Measurements from ENCODE around the gene ZER1. TPM values are rescaled to one million over a fixed set of nuclear protein-coding genes. Genes with fewer than 3 reads are reported as not detected.

ZER1 gene
- polyA plus RNA-seq, 1 donor from 2014 or later: 30.6 TPM

DNA sequence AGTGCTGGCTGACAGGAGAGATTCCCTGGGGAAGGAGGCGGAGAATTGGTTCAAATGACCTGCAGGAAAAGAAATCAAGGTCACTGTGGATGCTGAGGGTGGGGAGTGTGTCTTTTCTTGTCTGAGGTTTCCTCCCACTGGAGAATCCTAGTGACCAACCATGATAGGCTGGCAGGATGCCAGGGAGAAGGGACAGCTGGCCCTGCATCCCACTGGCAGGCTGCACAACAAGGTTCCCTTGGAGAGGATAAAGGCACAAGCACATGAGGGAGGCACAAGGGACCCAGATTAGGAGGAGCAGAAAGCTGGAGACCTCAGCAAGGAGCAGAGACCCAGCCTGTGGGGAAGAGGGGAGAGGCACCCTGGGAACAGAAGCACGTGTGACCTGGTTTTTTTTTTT, 36.4 kb downstream of the ZER1 start:
- H3K27ac ChIP-seq (ENCODE audit: low read length): no peak overlapping the region
- H3K9ac ChIP-seq (ENCODE audit: low read length): no peak overlapping the region
- H3F3A ChIP-seq (ENCODE audit: insufficient read depth, low read length, poor library complexity, severe bottlenecking): no peaks in the 10 kb centered on the region
- no peaks in the 10 kb centered on the region for H3K27me3 ChIP-seq (ENCODE audit: insufficient read depth, low read depth, low read length)
- TF ChIP-seq EP300 (conservative IDR thresholded peaks at IDR 0.05; ENCODE audit: poor library complexity, severe bottlenecking) (no peak), EZH2 (IDR thresholded peaks at IDR 0.05; ENCODE audit: borderline replicate concordance, insufficient read depth, low read length, poor library complexity, severe bottlenecking) (no peak)
- no peaks in the 10 kb centered on the region for H3K9me2 ChIP-seq (ENCODE audit: insufficient read depth, low read length)
- no peaks in the 10 kb centered on the region for H4K20me1 ChIP-seq (ENCODE audit: insufficient read depth)
- H3K4me2 ChIP-seq (ENCODE audit: low read length): no peak overlapping the region
- no peaks in the 10 kb centered on the region for H3K79me2 ChIP-seq (replicated peaks; ENCODE audit: insufficient read depth, low read length)
- H2AFZ ChIP-seq (ENCODE audit: low read depth, low read length): no peak overlapping the region
- no peaks in the 10 kb centered on the region for H3K9me3 ChIP-seq (ENCODE audit: low read length)
- H3K36me3 ChIP-seq (ENCODE audit: insufficient read depth, low read length): no peaks in the 10 kb centered on the region
- no peak overlapping the region for H3K4me3 ChIP-seq (ENCODE audit: low read length)

DNA sequence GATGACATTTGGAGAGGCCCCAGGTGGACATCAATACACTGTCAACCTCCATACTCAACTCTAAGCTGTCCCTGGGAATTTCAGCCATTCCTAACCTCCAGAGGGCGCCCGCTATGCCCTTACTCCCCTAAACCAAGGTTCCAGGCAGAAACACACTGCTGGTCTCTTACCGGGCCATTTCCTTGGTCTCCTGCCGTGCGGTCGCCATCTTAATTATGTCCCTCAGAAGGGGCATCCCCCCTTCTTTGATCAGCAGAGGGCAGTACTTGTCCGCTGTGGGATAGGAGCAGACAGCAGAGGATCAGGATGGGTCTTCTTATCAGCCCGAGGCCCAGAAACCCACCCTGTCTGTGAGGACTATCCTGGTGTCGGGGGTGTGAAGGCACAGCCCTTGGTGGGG, 38.5 kb downstream of the ZER1 start:
- H3K36me3 ChIP-seq (ENCODE audit: insufficient read depth, low read length): no peaks in the 10 kb centered on the region
- no peaks in the 10 kb centered on the region for H3K9me3 ChIP-seq (ENCODE audit: low read length)
- no peak overlapping the region for H2AFZ ChIP-seq (ENCODE audit: low read depth, low read length)
- H3K9ac ChIP-seq (ENCODE audit: low read length): no peak overlapping the region
- H4K20me1 ChIP-seq (ENCODE audit: insufficient read depth): no peaks in the 10 kb centered on the region
- H3K4me3 ChIP-seq (ENCODE audit: low read length): no peak overlapping the region
- H3F3A ChIP-seq (ENCODE audit: insufficient read depth, low read length, poor library complexity, severe bottlenecking): no peaks in the 10 kb centered on the region
- no peaks in the 10 kb centered on the region for H3K27me3 ChIP-seq (ENCODE audit: insufficient read depth, low read depth, low read length)
- H3K79me2 ChIP-seq (replicated peaks; ENCODE audit: insufficient read depth, low read length): no peaks in the 10 kb centered on the region
- TF ChIP-seq, protein P1, sequence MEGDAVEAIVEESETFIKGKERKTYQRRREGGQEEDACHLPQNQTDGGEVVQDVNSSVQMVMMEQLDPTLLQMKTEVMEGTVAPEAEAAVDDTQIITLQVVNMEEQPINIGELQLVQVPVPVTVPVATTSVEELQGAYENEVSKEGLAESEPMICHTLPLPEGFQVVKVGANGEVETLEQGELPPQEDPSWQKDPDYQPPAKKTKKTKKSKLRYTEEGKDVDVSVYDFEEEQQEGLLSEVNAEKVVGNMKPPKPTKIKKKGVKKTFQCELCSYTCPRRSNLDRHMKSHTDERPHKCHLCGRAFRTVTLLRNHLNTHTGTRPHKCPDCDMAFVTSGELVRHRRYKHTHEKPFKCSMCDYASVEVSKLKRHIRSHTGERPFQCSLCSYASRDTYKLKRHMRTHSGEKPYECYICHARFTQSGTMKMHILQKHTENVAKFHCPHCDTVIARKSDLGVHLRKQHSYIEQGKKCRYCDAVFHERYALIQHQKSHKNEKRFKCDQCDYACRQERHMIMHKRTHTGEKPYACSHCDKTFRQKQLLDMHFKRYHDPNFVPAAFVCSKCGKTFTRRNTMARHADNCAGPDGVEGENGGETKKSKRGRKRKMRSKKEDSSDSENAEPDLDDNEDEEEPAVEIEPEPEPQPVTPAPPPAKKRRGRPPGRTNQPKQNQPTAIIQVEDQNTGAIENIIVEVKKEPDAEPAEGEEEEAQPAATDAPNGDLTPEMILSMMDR (IDR thresholded peaks at IDR 0.05; ENCODE audit: poor library complexity, severe bottlenecking): peak; percentile 72
- peak; percentile 60 for TF ChIP-seq RAD21 (conservative IDR thresholded peaks at IDR 0.05)
- TF ChIP-seq SMC3 (conservative IDR thresholded peaks at IDR 0.05; ENCODE audit: poor library complexity): peak; percentile 70
- TF ChIP-seq MXI1 (conservative IDR thresholded peaks at IDR 0.05; ENCODE audit: poor library complexity, severe bottlenecking): no peak
- no peak overlapping the region for H3K4me2 ChIP-seq (ENCODE audit: low read length)
- H3K9me2 ChIP-seq (ENCODE audit: insufficient read depth, low read length): no peaks in the 10 kb centered on the region
- no peak overlapping the region for H3K27ac ChIP-seq (ENCODE audit: low read length)

DNA sequence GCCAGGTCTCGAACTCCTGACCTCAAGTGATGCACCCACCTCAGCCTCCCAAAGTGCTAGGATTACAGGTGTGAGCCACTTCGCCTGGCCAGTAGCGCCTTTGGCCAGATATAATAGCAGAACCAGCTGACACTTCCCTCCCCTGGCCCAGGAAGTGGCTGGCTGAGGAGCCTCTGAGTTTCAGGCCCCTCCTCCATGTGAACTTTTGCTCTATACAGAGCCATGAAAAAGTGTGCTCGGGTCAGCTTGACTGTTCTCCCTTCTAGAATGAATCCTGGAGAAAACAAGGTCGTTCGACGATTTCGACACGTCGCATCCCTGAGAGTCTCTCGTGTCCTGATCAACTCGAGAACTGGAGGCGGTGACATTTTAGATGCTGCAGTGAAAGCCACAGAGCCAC, 39.2 kb downstream of the ZER1 start:
- Histone ChIP-seq H3K36me3 (ENCODE audit: insufficient read depth, low read length) (no peaks in the 10 kb centered on the region), H3K79me2 (replicated peaks; ENCODE audit: insufficient read depth, low read length) (no peaks in the 10 kb centered on the region), H4K20me1 (ENCODE audit: insufficient read depth) (no peaks in the 10 kb centered on the region), H3K27me3 (ENCODE audit: insufficient read depth, low read depth, low read length) (no peaks in the 10 kb centered on the region), H3F3A (ENCODE audit: insufficient read depth, low read length, poor library complexity, severe bottlenecking) (no peaks in the 10 kb centered on the region), H3K9me2 (ENCODE audit: insufficient read depth, low read length) (no peaks in the 10 kb centered on the region), H3K4me3 (ENCODE audit: low read length) (no peak overlapping the region), H3K9ac (ENCODE audit: low read length) (no peak overlapping the region), H3K4me2 (ENCODE audit: low read length) (no peak overlapping the region), H3K27ac (ENCODE audit: low read length) (no peak overlapping the region), H2AFZ (ENCODE audit: low read depth, low read length) (no peak overlapping the region), H3K9me3 (ENCODE audit: low read length) (no peaks in the 10 kb centered on the region)
- TF ChIP-seq, protein P1 (IDR thresholded peaks at IDR 0.05; ENCODE audit: poor library complexity, severe bottlenecking): no peak
- TF ChIP-seq MXI1 (conservative IDR thresholded peaks at IDR 0.05; ENCODE audit: poor library complexity, severe bottlenecking): no peak
- TF ChIP-seq SMC3 (conservative IDR thresholded peaks at IDR 0.05; ENCODE audit: poor library complexity): no peak
- no peak for TF ChIP-seq RAD21 (conservative IDR thresholded peaks at IDR 0.05)
- TF ChIP-seq, protein P2, sequence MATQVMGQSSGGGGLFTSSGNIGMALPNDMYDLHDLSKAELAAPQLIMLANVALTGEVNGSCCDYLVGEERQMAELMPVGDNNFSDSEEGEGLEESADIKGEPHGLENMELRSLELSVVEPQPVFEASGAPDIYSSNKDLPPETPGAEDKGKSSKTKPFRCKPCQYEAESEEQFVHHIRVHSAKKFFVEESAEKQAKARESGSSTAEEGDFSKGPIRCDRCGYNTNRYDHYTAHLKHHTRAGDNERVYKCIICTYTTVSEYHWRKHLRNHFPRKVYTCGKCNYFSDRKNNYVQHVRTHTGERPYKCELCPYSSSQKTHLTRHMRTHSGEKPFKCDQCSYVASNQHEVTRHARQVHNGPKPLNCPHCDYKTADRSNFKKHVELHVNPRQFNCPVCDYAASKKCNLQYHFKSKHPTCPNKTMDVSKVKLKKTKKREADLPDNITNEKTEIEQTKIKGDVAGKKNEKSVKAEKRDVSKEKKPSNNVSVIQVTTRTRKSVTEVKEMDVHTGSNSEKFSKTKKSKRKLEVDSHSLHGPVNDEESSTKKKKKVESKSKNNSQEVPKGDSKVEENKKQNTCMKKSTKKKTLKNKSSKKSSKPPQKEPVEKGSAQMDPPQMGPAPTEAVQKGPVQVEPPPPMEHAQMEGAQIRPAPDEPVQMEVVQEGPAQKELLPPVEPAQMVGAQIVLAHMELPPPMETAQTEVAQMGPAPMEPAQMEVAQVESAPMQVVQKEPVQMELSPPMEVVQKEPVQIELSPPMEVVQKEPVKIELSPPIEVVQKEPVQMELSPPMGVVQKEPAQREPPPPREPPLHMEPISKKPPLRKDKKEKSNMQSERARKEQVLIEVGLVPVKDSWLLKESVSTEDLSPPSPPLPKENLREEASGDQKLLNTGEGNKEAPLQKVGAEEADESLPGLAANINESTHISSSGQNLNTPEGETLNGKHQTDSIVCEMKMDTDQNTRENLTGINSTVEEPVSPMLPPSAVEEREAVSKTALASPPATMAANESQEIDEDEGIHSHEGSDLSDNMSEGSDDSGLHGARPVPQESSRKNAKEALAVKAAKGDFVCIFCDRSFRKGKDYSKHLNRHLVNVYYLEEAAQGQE (IDR thresholded peaks at IDR 0.05; ENCODE audit: borderline replicate concordance): no peak
- no peak for TF ChIP-seq EP300 (conservative IDR thresholded peaks at IDR 0.05; ENCODE audit: poor library complexity, severe bottlenecking)
- no peak for TF ChIP-seq EZH2 (IDR thresholded peaks at IDR 0.05; ENCODE audit: borderline replicate concordance, insufficient read depth, low read length, poor library complexity, severe bottlenecking)
- TF ChIP-seq POLR2AphosphoS5 (IDR thresholded peaks at IDR 0.05): no peak
- TF ChIP-seq TAF1 (IDR thresholded peaks at IDR 0.05; ENCODE audit: low read depth): no peak

Measured in neural cell (in vitro differentiated cells).